Osteocyte (in vitro differentiated cells): ENCODE measurements around the gene PTPRM. TPM values are rescaled to one million over a fixed set of nuclear protein-coding genes. Genes with fewer than 3 reads are reported as not detected.
"Not testable (repeated sequence)": the region's sequence is repeated elsewhere in the genome, so short reads cannot be mapped to it uniquely, and the experiment has no call there.

ENCODE experiments used
- DNase-seq: peaks from one replicate; pipeline ENCODE4 v3.0.0; 2021; ENCODE audit warnings: mixed read lengths; ENCODE audit not compliant: unreplicated experiment; ENCODE audit errors: extremely low spot score
- H3K27ac Mint-ChIP-seq: one replicate; pipeline ENCODE4 v1.8.0; 2021; ENCODE audit warnings: mild to moderate bottlenecking, mixed read lengths; ENCODE audit not compliant: unreplicated experiment
- H3K27me3 Mint-ChIP-seq: one replicate; pipeline ENCODE4 v1.8.0; 2021; ENCODE audit warnings: mixed read lengths; ENCODE audit not compliant: unreplicated experiment
- H3K36me3 Mint-ChIP-seq: one replicate; pipeline ENCODE4 v1.8.0; 2021; ENCODE audit warnings: mixed read lengths; ENCODE audit not compliant: unreplicated experiment
- H3K4me1 Mint-ChIP-seq: one replicate; pipeline ENCODE4 v1.8.0; 2021; ENCODE audit warnings: mixed read lengths; ENCODE audit not compliant: unreplicated experiment
- H3K4me3 Mint-ChIP-seq: one replicate; pipeline ENCODE4 v1.8.0; 2021; ENCODE audit warnings: mild to moderate bottlenecking, moderate library complexity, mixed read lengths; ENCODE audit not compliant: unreplicated experiment
- H3K9me3 Mint-ChIP-seq: one replicate; pipeline ENCODE4 v1.8.0; 2021; ENCODE audit warnings: mixed read lengths; ENCODE audit not compliant: unreplicated experiment
- CTCF ChIP-seq: fragments of 200-600 bp; sonication (generic); IDR thresholded peaks from 2 replicates; pipeline ENCODE4 v1.5.0; 2021; ENCODE audit warnings: antibody characterized with exemption, mild to moderate bottlenecking, moderate library complexity
- total RNA-seq: library from RNA; stranded (reverse); gene quantifications from 2 replicates; pipeline ENCODE4 v1.2.1, GENCODE V29; 2021

Gene PTPRM
- total RNA-seq, 1 donor from 2014 or later = 105 TPM

- no peaks in the 10 kb centered on the region for H3K4me1 Mint-ChIP-seq
- H3K4me3 Mint-ChIP-seq = no peak overlapping the region
- no peaks in the 10 kb centered on the region for H3K36me3 Mint-ChIP-seq
- peaks cover 18% of the 10 kb centered on the region for H3K27me3 Mint-ChIP-seq
- no peak for TF ChIP-seq CTCF
- no peaks in the 10 kb centered on the region for H3K9me3 Mint-ChIP-seq
- H3K27ac Mint-ChIP-seq = no peak overlapping the region
- no peak for DNase-seq
These were observed 866.7 kb downstream of the PTPRM start for GRCh38 chr18:8433771-8434170.

- Mint-ChIP-seq H3K4me3 (no peak overlapping the region), H3K27ac (no peak overlapping the region)
- peak; percentile 67 for DNase-seq
These were observed 868.3 kb downstream of the PTPRM start for GRCh38 chr18:8435376-8435775.

GRCh38 chr18:8439055-8439454 lies 871.9 kb downstream of the PTPRM start:
- TF ChIP-seq CTCF = no peak
- Mint-ChIP-seq H3K4me1 (no peaks in the 10 kb centered on the region), H3K36me3 (no peaks in the 10 kb centered on the region), H3K27ac (no peak overlapping the region), H3K27me3 (peaks cover 16% of the 10 kb centered on the region), H3K4me3 (no peak overlapping the region), H3K9me3 (peaks cover 7% of the 10 kb centered on the region)
- peak; percentile 64 for DNase-seq

More at GRCh38 chr18:8435376-8435775, 868.3 kb downstream of the PTPRM start:
- Mint-ChIP-seq H3K36me3 (no peaks in the 10 kb centered on the region), H3K27me3 (peaks cover 18% of the 10 kb centered on the region), H3K9me3 (peaks cover 4% of the 10 kb centered on the region), H3K4me1 (no peaks in the 10 kb centered on the region)
- no peak for TF ChIP-seq CTCF

GRCh38 chr18:8443505-8443904 lies 876.4 kb downstream of the PTPRM start:
- H3K4me3 Mint-ChIP-seq = no peak overlapping the region
- no peak overlapping the region for H3K27ac Mint-ChIP-seq
- peaks cover 7% of the 10 kb centered on the region for H3K9me3 Mint-ChIP-seq
- peak; percentile 7 for DNase-seq
- peaks cover 32% of the 10 kb centered on the region for H3K27me3 Mint-ChIP-seq
- TF ChIP-seq CTCF = no peak
- no peaks in the 10 kb centered on the region for H3K36me3 Mint-ChIP-seq
- peaks cover 4% of the 10 kb centered on the region for H3K4me1 Mint-ChIP-seq

- H3K4me3 Mint-ChIP-seq, H3K27ac Mint-ChIP-seq, H3K9me3 Mint-ChIP-seq, H3K36me3 Mint-ChIP-seq, H3K4me1 Mint-ChIP-seq: not testable (repeated sequence)
- H3K27me3 Mint-ChIP-seq = peaks cover 42% of the 10 kb centered on the region
- DNase-seq = peak; percentile 32
These were observed 879.8 kb downstream of the PTPRM start for GRCh38 chr18:8446936-8447335.

- H3K27me3 Mint-ChIP-seq = peaks cover 41% of the 10 kb centered on the region
- no peaks in the 10 kb centered on the region for H3K9me3 Mint-ChIP-seq
- DNase-seq = no peak
- no peak for TF ChIP-seq CTCF
- H3K36me3 Mint-ChIP-seq = peaks cover 3% of the 10 kb centered on the region
- no peak overlapping the region for H3K27ac Mint-ChIP-seq
- H3K4me1 Mint-ChIP-seq = peaks cover 5% of the 10 kb centered on the region
- no peak overlapping the region for H3K4me3 Mint-ChIP-seq
These were observed 881.0 kb downstream of the PTPRM start for GRCh38 chr18:8448130-8448529.
